ENCODE results near the gene CALCB.

Gene CALCB

GRCh38 chr11:15108592-15109130 lies 35.3 kb downstream of the CALCB start:
- H3K9ac ChIP-seq (ENCODE audit: low read depth, low read length), result no peak overlapping the region
- H3K4me1 ChIP-seq (ENCODE audit: insufficient read depth, low read length), result no peaks in the 10 kb centered on the region
- H3K36me3 ChIP-seq (ENCODE audit: insufficient read depth, low read depth, low read length), result no peaks in the 10 kb centered on the region
- H3K27me3 ChIP-seq (ENCODE audit: insufficient read depth, low read length), result peaks cover 11% of the 10 kb centered on the region
- no peaks in the 10 kb centered on the region for H3K9me3 ChIP-seq (ENCODE audit: insufficient read depth, low read depth, low read length)
- no peak overlapping the region for H3K4me3 ChIP-seq (ENCODE audit: low read length)
- no peak overlapping the region for H3K27ac ChIP-seq (ENCODE audit: low read length)

- H3K27me3 ChIP-seq (ENCODE audit: insufficient read depth, low read length), result peaks cover 20% of the 10 kb centered on the region
- H3K4me3 ChIP-seq (ENCODE audit: low read length), result no peak overlapping the region
- no peaks in the 10 kb centered on the region for H3K9me3 ChIP-seq (ENCODE audit: insufficient read depth, low read depth, low read length)
- H3K36me3 ChIP-seq (ENCODE audit: insufficient read depth, low read depth, low read length), result no peaks in the 10 kb centered on the region
- H3K9ac ChIP-seq (ENCODE audit: low read depth, low read length), result no peak overlapping the region
- no peak overlapping the region for H3K27ac ChIP-seq (ENCODE audit: low read length)
- H3K4me1 ChIP-seq (ENCODE audit: insufficient read depth, low read length), result no peaks in the 10 kb centered on the region
Measured at GRCh38 chr11:15109602-15110001, 36.2 kb downstream of the CALCB start.

- H3K4me3 ChIP-seq (ENCODE audit: low read length), result no peak overlapping the region
- H3K4me1 ChIP-seq (ENCODE audit: insufficient read depth, low read length), result no peaks in the 10 kb centered on the region
- H3K27ac ChIP-seq (ENCODE audit: low read length), result no peak overlapping the region
- H3K9ac ChIP-seq (ENCODE audit: low read depth, low read length), result no peak overlapping the region
- H3K9me3 ChIP-seq (ENCODE audit: insufficient read depth, low read depth, low read length), result no peaks in the 10 kb centered on the region
- no peaks in the 10 kb centered on the region for H3K36me3 ChIP-seq (ENCODE audit: insufficient read depth, low read depth, low read length)
- peaks cover 36% of the 10 kb centered on the region for H3K27me3 ChIP-seq (ENCODE audit: insufficient read depth, low read length)
Measured at GRCh38 chr11:15111215-15111614, 37.8 kb downstream of the CALCB start.

GRCh38 chr11:15112131-15112541 lies 38.7 kb downstream of the CALCB start:
- Histone ChIP-seq H3K9me3 (ENCODE audit: insufficient read depth, low read depth, low read length) (no peaks in the 10 kb centered on the region), H3K27ac (ENCODE audit: low read length) (no peak overlapping the region), H3K4me1 (ENCODE audit: insufficient read depth, low read length) (no peaks in the 10 kb centered on the region), H3K36me3 (ENCODE audit: insufficient read depth, low read depth, low read length) (no peaks in the 10 kb centered on the region), H3K4me3 (ENCODE audit: low read length) (no peak overlapping the region), H3K27me3 (ENCODE audit: insufficient read depth, low read length) (peaks cover 39% of the 10 kb centered on the region), H3K9ac (ENCODE audit: low read depth, low read length) (no peak overlapping the region)

- no peaks in the 10 kb centered on the region for H3K9me3 ChIP-seq (ENCODE audit: insufficient read depth, low read depth, low read length)
- H3K27ac ChIP-seq (ENCODE audit: low read length), result no peak overlapping the region
- no peak overlapping the region for H3K4me3 ChIP-seq (ENCODE audit: low read length)
- peaks cover 39% of the 10 kb centered on the region for H3K27me3 ChIP-seq (ENCODE audit: insufficient read depth, low read length)
- H3K4me1 ChIP-seq (ENCODE audit: insufficient read depth, low read length), result no peaks in the 10 kb centered on the region
- H3K36me3 ChIP-seq (ENCODE audit: insufficient read depth, low read depth, low read length), result no peaks in the 10 kb centered on the region
- no peak overlapping the region for H3K9ac ChIP-seq (ENCODE audit: low read depth, low read length)
Measured at GRCh38 chr11:15113381-15113780, 40.0 kb downstream of the CALCB start.

- Histone ChIP-seq H3K4me3 (ENCODE audit: low read length) (peak within 1 kb of the TSS; percentile 64), H3K36me3 (ENCODE audit: insufficient read depth, low read depth, low read length) (no peaks in the 10 kb centered on the region), H3K4me1 (ENCODE audit: insufficient read depth, low read length) (no peaks in the 10 kb centered on the region), H3K27me3 (ENCODE audit: insufficient read depth, low read length) (peaks cover 39% of the 10 kb centered on the region), H3K9me3 (ENCODE audit: insufficient read depth, low read depth, low read length) (no peaks in the 10 kb centered on the region), H3K9ac (ENCODE audit: low read depth, low read length) (peak within 1 kb of the TSS; percentile 33; the same call in 1 of the 2 replicates), H3K27ac (ENCODE audit: low read length) (no peak within 1 kb of the TSS)
Measured at GRCh38 chr11:15114501-15115475, 41.4 kb downstream of the CALCB start, which contains the start of gene INSC. TSS of gene INSC (plus strand) at chr11:15114923. CDS start at chr11:15149175, 34,252 bp downstream.

GRCh38 chr11:15115686-15116085 lies 42.3 kb downstream of the CALCB start:
- Histone ChIP-seq H3K27ac (ENCODE audit: low read length) (no peak overlapping the region), H3K9ac (ENCODE audit: low read depth, low read length) (no peak overlapping the region), H3K4me1 (ENCODE audit: insufficient read depth, low read length) (no peaks in the 10 kb centered on the region), H3K27me3 (ENCODE audit: insufficient read depth, low read length) (peaks cover 39% of the 10 kb centered on the region), H3K4me3 (ENCODE audit: low read length) (no peak overlapping the region), H3K9me3 (ENCODE audit: insufficient read depth, low read depth, low read length) (no peaks in the 10 kb centered on the region), H3K36me3 (ENCODE audit: insufficient read depth, low read depth, low read length) (no peaks in the 10 kb centered on the region)

GRCh38 chr11:15117751-15118150 lies 44.4 kb downstream of the CALCB start:
- Histone ChIP-seq H3K36me3 (ENCODE audit: insufficient read depth, low read depth, low read length) (no peaks in the 10 kb centered on the region), H3K4me1 (ENCODE audit: insufficient read depth, low read length) (no peaks in the 10 kb centered on the region)

GRCh38 chr11:15118431-15118830 lies 45.0 kb downstream of the CALCB start:
- Histone ChIP-seq H3K36me3 (ENCODE audit: insufficient read depth, low read depth, low read length) (no peaks in the 10 kb centered on the region), H3K9ac (ENCODE audit: low read depth, low read length) (no peak overlapping the region), H3K27ac (ENCODE audit: low read length) (no peak overlapping the region)

More at GRCh38 chr11:15117751-15118150, 44.4 kb downstream of the CALCB start:
- Histone ChIP-seq H3K9me3 (ENCODE audit: insufficient read depth, low read depth, low read length) (no peaks in the 10 kb centered on the region), H3K4me3 (ENCODE audit: low read length) (no peak overlapping the region), H3K27me3 (ENCODE audit: insufficient read depth, low read length) (peaks cover 37% of the 10 kb centered on the region), H3K27ac (ENCODE audit: low read length) (no peak overlapping the region), H3K9ac (ENCODE audit: low read depth, low read length) (no peak overlapping the region)

GRCh38 chr11:15119352-15119751 lies 46.0 kb downstream of the CALCB start:
- H3K4me3 ChIP-seq (ENCODE audit: low read length), result no peak overlapping the region
- no peaks in the 10 kb centered on the region for H3K4me1 ChIP-seq (ENCODE audit: insufficient read depth, low read length)
- H3K36me3 ChIP-seq (ENCODE audit: insufficient read depth, low read depth, low read length), result no peaks in the 10 kb centered on the region
- H3K27me3 ChIP-seq (ENCODE audit: insufficient read depth, low read length), result peaks cover 21% of the 10 kb centered on the region
- no peaks in the 10 kb centered on the region for H3K9me3 ChIP-seq (ENCODE audit: insufficient read depth, low read depth, low read length)
- no peak overlapping the region for H3K27ac ChIP-seq (ENCODE audit: low read length)
- no peak overlapping the region for H3K9ac ChIP-seq (ENCODE audit: low read depth, low read length)

More at GRCh38 chr11:15118431-15118830, 45.0 kb downstream of the CALCB start:
- H3K27me3 ChIP-seq (ENCODE audit: insufficient read depth, low read length), result peaks cover 30% of the 10 kb centered on the region
- H3K4me1 ChIP-seq (ENCODE audit: insufficient read depth, low read length), result no peaks in the 10 kb centered on the region
- H3K9me3 ChIP-seq (ENCODE audit: insufficient read depth, low read depth, low read length), result no peaks in the 10 kb centered on the region
- no peak overlapping the region for H3K4me3 ChIP-seq (ENCODE audit: low read length)

- no peak overlapping the region for H3K27ac ChIP-seq (ENCODE audit: low read length)
- H3K9me3 ChIP-seq (ENCODE audit: insufficient read depth, low read depth, low read length), result no peaks in the 10 kb centered on the region
- no peak overlapping the region for H3K9ac ChIP-seq (ENCODE audit: low read depth, low read length)
- peaks cover 17% of the 10 kb centered on the region for H3K27me3 ChIP-seq (ENCODE audit: insufficient read depth, low read length)
- no peaks in the 10 kb centered on the region for H3K36me3 ChIP-seq (ENCODE audit: insufficient read depth, low read depth, low read length)
- H3K4me1 ChIP-seq (ENCODE audit: insufficient read depth, low read length), result no peaks in the 10 kb centered on the region
- no peak overlapping the region for H3K4me3 ChIP-seq (ENCODE audit: low read length)
Measured at GRCh38 chr11:15119826-15120225, 46.4 kb downstream of the CALCB start.

- Histone ChIP-seq H3K36me3 (ENCODE audit: insufficient read depth, low read depth, low read length) (no peaks in the 10 kb centered on the region), H3K27ac (ENCODE audit: low read length) (no peak overlapping the region)
Measured at GRCh38 chr11:15123849-15124248, 50.5 kb downstream of the CALCB start.

More at GRCh38 chr11:15123849-15124248, 50.5 kb downstream of the CALCB start:
- no peaks in the 10 kb centered on the region for H3K27me3 ChIP-seq (ENCODE audit: insufficient read depth, low read length)
- H3K9me3 ChIP-seq (ENCODE audit: insufficient read depth, low read depth, low read length), result no peaks in the 10 kb centered on the region
- H3K4me3 ChIP-seq (ENCODE audit: low read length), result no peak overlapping the region
- H3K4me1 ChIP-seq (ENCODE audit: insufficient read depth, low read length), result no peaks in the 10 kb centered on the region
- H3K9ac ChIP-seq (ENCODE audit: low read depth, low read length), result no peak overlapping the region
